Left lung (tissue), 10 donors: Measurements from ENCODE around the gene LAMA5. TPM values are rescaled to one million over a fixed set of nuclear protein-coding genes. Genes with fewer than 3 reads are reported as not detected.

Experiments
- ATAC-seq: fragments of 200-7000 bp; cut with Tn5 transposase; one replicate; pipeline ENCODE4 v1.9.1; 2020; ENCODE audit warnings: moderate library complexity
- DNase-seq, 4 donors: peaks; one replicate each; pipeline ENCODE4 v3.0.0-alpha.2; 2013 to 2020
- H3K27ac ChIP-seq, 2 donors: fragments of 200-600 bp; sonication (generic) in 1 of 2; one replicate each; pipeline versions ENCODE4 v1.5.0 to v1.8.0; 2020 to 2021
- H3K27me3 ChIP-seq, 2 donors: fragments of 200-600 bp; sonication (generic) in 1 of 2; one replicate each; pipeline versions ENCODE4 v1.5.0 to v1.8.0; 2020 to 2021
- H3K36me3 ChIP-seq, 2 donors: fragments of 200-600 bp; sonication (generic) in 1 of 2; one replicate each; pipeline versions ENCODE4 v1.5.0 to v1.8.0; 2020 to 2021
- H3K4me1 ChIP-seq, 2 donors: fragments of 200-600 bp; one replicate each; pipeline ENCODE4 v1.8.0; 2021
- H3K4me3 ChIP-seq, 2 donors: fragments of 200-600 bp; sonication (generic) in 1 of 2; one replicate each; pipeline versions ENCODE4 v1.5.0 to v1.8.0; 2020 to 2021; ENCODE audit warnings: mild to moderate bottlenecking in 1 of 2
- H3K9me3 ChIP-seq, 2 donors: fragments of 200-600 bp; sonication (generic) in 1 of 2; one replicate each; pipeline versions ENCODE4 v1.5.0 to v1.8.0; 2020 to 2021
- CTCF ChIP-seq, 2 donors: fragments of 200-600 bp; sonication (generic) in 1 of 2; IDR thresholded peaks; one replicate each; pipeline versions ENCODE4 v1.5.0 to v1.8.0; 2021; ENCODE audit warnings: antibody characterized with exemption in 2 of 2
- intact Hi-C, 2 donors: fragments of 100-400 bp; cut with DNase I; formaldehyde crosslinking; loops; one replicate each; pipeline versions ENCODE4 v1.11.2 to v1.14.2; 2022
- polyA plus RNA-seq, 6 donors: library from polyadenylated mRNA; unstranded; fragments of 120-200 nt; gene quantifications; one replicate each; pipeline ENCODE4 v1.2.1, GENCODE V29; 2013; ENCODE audit not compliant: insufficient read length in 6 of 6
- total RNA-seq, 2 donors: library from RNA; stranded (reverse); fragmentation: NEBNext Ultra II Directional; extraction: Animal tissue kit (Norgen Biotek cat#: 25700); gene quantifications; one replicate each; pipeline ENCODE4 v1.2.1, GENCODE V29; 2021
- donor health status: DM: no; HTN: yes; CAD: no.
- donor health status: DM: no; HTN: no; CAD: no.

The LAMA5 gene
- total and polyA plus RNA-seq, 8 donors, result 123 to 267 (median 158) TPM

GRCh38 chr20:62358171-62359042 is 8.7 kb downstream of the LAMA5 start:
- H3K4me1 ChIP-seq, result peaks cover 42 to 91% of the 10 kb centered on the region in 2 donors
- no peaks in the 10 kb centered on the region for H3K9me3 ChIP-seq
- peaks cover 0 to 15% of the 10 kb centered on the region in 2 donors for H3K27me3 ChIP-seq
- H3K36me3 ChIP-seq, result peaks cover 0 to 8% of the 10 kb centered on the region in 2 donors
- DNase-seq, result peak in 1 of 4 donors; percentile 89
- TF ChIP-seq CTCF (IDR thresholded peaks at IDR 0.05), result no peak
- peak; percentile 29 for ATAC-seq
- peak overlapping the region; percentile 81 to 84 for H3K27ac ChIP-seq
- peak overlapping the region in 1 of 2 donors; percentile 13 for H3K4me3 ChIP-seq
- intact Hi-C loops, result no loop called here

GRCh38 chr20:62357681-62358080 is 9.4 kb downstream of the LAMA5 start:
- DNase-seq (peak in 1 of 4 donors; percentile 41), ATAC-seq (no peak)
- Histone ChIP-seq H3K4me3 (peak overlapping the region in 1 of 2 donors; percentile 13), H3K27ac (peak overlapping the region; percentile 81 to 84), H3K4me1 (peaks cover 42 to 86% of the 10 kb centered on the region in 2 donors), H3K9me3 (no peaks in the 10 kb centered on the region), H3K36me3 (peaks cover 0 to 15% of the 10 kb centered on the region in 2 donors), H3K27me3 (peaks cover 0 to 15% of the 10 kb centered on the region in 2 donors)
- intact Hi-C loops, result no loop called here
- TF ChIP-seq CTCF (IDR thresholded peaks at IDR 0.05), result no peak

- Histone ChIP-seq H3K4me3 (no peak overlapping the region), H3K4me1 (peaks cover 42 to 81% of the 10 kb centered on the region in 2 donors), H3K36me3 (peaks cover 0 to 18% of the 10 kb centered on the region in 2 donors), H3K9me3 (no peaks in the 10 kb centered on the region), H3K27ac (peak overlapping the region; percentile 81 to 84), H3K27me3 (peaks cover 0 to 15% of the 10 kb centered on the region in 2 donors)
- intact Hi-C loops, result no loop called here
- DNase-seq, result peak in 2 of 4 donors; percentile 54 to 84
- TF ChIP-seq CTCF (IDR thresholded peaks at IDR 0.05), result no peak
- ATAC-seq, result no peak
These were observed 9.9 kb downstream of the LAMA5 start for GRCh38 chr20:62357187-62357667.

- H3K4me3 ChIP-seq, result no peak overlapping the region
- peaks cover 42 to 76% of the 10 kb centered on the region in 2 donors for H3K4me1 ChIP-seq
- no peak for TF ChIP-seq CTCF (IDR thresholded peaks at IDR 0.05)
- H3K36me3 ChIP-seq, result peaks cover 0 to 21% of the 10 kb centered on the region in 2 donors
- peak overlapping the region; percentile 81 to 84 for H3K27ac ChIP-seq
- no peaks in the 10 kb centered on the region for H3K9me3 ChIP-seq
- intact Hi-C loops, result no loop called here
- ATAC-seq (no peak), DNase-seq (peak in 1 of 4 donors; percentile 59)
- H3K27me3 ChIP-seq, result peaks cover 0 to 15% of the 10 kb centered on the region in 2 donors
These were observed 10.4 kb downstream of the LAMA5 start for GRCh38 chr20:62356589-62357186.
